Peyer's patch (tissue), 4 donors: Measurements from ENCODE around the gene ANAPC13. TPM values are rescaled to one million over a fixed set of nuclear protein-coding genes. Genes with fewer than 3 reads are reported as not detected.
A peak's percentile ranks its signal among the peaks of the same experiment; 100 is the strongest.

ENCODE experiments used
- DNase-seq, 3 donors: peaks; one replicate each; pipeline ENCODE4 v3.0.0-alpha.2; 2017 to 2019
- H3K27ac ChIP-seq, 4 donors: fragments of 200-600 bp; sonication (generic); one replicate each; pipeline ENCODE4 v1.5.1; 2016 to 2019
- H3K27me3 ChIP-seq, 2 donors: fragments of 200-600 bp; sonication (generic); one replicate each; pipeline ENCODE4 v1.5.1; 2019
- H3K36me3 ChIP-seq, 3 donors: fragments of 200-600 bp; sonication (generic); one replicate each; pipeline ENCODE4 v1.5.1; 2016 to 2019
- H3K4me1 ChIP-seq, 4 donors: fragments of 200-600 bp; sonication (generic); one replicate each; pipeline ENCODE4 v1.5.1; 2016 to 2019
- H3K4me3 ChIP-seq, 4 donors: fragments of 200-600 bp; sonication (generic); 1 replicate in 3 of 4; 2 replicates in 1 of 4; pipeline ENCODE4 v1.5.1; 2016 to 2019; ENCODE audit warnings: mild to moderate bottlenecking in 1 of 4
- H3K9me3 ChIP-seq, 4 donors: fragments of 200-600 bp; sonication (generic); one replicate each; pipeline ENCODE4 v1.5.1; 2016 to 2019; ENCODE audit warnings: mild to moderate bottlenecking in 1 of 4
- POLR2A ChIP-seq, 2 donors: fragments of 450-650 bp; IDR thresholded peaks; one replicate each; pipeline ENCODE4 v1.5.1; 2017; ENCODE audit warnings: antibody characterized with exemption in 2 of 2, mild to moderate bottlenecking in 2 of 2, moderate library complexity in 2 of 2
- total RNA-seq, 4 donors: library from RNA; depleted of rRNA; stranded (reverse); fragments of >200 nt; gene quantifications; one replicate each; pipeline ENCODE4 v1.1.0, GENCODE V29; 2016
- TF ChIP-seq, protein P1 (sequence below), 6 experiments: fragments of 450-650 bp in 4 of 6; fragments of 200-600 bp in 2 of 6; sonication (generic) in 1 of 6; IDR thresholded peaks; one replicate each; pipeline ENCODE4 v1.5.1; 2017 to 2019; ENCODE audit warnings: antibody characterized with exemption in 6 of 6, mild to moderate bottlenecking in 3 of 6, moderate library complexity in 1 of 6

ANAPC13 gene
- total RNA-seq, 4 donors from 2014 or later = 24.5 to 50.3 (median 39.9) TPM

DNA sequence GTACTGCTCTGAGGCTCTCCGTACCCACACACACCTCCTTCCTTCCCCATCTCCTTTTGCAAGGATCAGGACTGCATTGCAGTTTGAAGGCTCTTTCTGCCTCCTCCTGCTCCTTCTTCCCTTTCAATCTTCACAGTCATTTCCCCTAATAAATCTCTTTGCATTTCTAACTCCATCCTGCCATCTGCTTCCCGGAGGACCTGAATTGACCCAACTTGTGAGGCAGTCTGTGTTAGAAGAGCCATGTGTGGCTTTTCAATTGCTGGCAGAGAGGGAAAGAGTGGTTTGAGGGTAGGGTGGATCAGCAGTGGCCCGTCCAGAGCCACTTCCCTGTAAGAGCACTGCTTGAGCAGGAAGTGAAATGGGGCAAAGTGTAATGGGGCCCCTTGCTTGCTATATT lies 35.8 kb downstream of the ANAPC13 start:
- Histone ChIP-seq H3K27me3 (no peaks in the 10 kb centered on the region), H3K36me3 (no peaks in the 10 kb centered on the region), H3K9me3 (no peaks in the 10 kb centered on the region), H3K27ac (no peak overlapping the region), H3K4me3 (no peak overlapping the region), H3K4me1 (no peaks in the 10 kb centered on the region)
- DNase-seq = no peak
- TF ChIP-seq, protein P1, sequence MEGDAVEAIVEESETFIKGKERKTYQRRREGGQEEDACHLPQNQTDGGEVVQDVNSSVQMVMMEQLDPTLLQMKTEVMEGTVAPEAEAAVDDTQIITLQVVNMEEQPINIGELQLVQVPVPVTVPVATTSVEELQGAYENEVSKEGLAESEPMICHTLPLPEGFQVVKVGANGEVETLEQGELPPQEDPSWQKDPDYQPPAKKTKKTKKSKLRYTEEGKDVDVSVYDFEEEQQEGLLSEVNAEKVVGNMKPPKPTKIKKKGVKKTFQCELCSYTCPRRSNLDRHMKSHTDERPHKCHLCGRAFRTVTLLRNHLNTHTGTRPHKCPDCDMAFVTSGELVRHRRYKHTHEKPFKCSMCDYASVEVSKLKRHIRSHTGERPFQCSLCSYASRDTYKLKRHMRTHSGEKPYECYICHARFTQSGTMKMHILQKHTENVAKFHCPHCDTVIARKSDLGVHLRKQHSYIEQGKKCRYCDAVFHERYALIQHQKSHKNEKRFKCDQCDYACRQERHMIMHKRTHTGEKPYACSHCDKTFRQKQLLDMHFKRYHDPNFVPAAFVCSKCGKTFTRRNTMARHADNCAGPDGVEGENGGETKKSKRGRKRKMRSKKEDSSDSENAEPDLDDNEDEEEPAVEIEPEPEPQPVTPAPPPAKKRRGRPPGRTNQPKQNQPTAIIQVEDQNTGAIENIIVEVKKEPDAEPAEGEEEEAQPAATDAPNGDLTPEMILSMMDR (IDR thresholded peaks at IDR 0.05) = no peak
- TF ChIP-seq POLR2A (IDR thresholded peaks at IDR 0.05) = no peak

DNA sequence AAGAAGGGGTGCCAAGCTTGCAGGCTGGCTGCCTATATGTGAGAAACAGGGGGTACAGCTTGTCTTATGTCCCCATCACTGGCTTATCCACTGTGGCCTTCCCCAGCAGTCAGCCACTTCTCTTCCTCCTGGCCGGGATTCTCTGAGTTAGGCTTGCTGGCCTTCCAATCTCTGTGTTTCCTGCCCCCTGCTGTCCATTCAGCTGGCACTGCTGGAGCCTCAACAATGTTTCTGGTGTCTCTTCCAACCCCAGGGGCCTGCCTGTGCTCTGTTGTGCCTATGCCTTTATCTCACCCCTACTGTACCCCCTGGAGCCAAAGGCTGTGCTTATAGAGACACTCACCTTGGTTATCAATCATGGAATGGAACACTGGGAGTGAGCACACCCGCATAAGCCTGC lies 36.5 kb downstream of the ANAPC13 start:
- DNase-seq = no peak

DNA sequence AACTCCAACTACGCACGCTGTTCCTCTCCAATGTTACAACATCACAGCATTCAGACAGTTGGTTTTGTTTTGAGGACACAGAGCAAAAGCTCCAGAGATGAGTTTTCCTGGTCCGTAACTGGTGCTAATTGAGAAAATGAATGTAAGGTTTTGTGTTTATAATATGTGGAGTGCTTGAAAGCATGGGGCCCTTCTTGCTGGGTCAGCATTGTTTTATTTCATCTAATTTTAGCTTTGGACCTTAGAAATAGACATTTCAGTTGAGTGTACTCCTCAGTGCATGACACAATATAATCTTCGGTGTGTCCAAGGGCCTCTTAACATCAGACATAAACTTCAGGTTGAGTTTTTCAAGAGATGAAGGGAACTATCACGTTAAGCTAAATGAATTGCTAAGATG lies 37.1 kb downstream of the ANAPC13 start:
- TF ChIP-seq, protein P1 (IDR thresholded peaks at IDR 0.05) = no peak
- TF ChIP-seq POLR2A (IDR thresholded peaks at IDR 0.05) = no peak
- no peak for DNase-seq
- H3K27me3 ChIP-seq = no peaks in the 10 kb centered on the region
- no peaks in the 10 kb centered on the region for H3K4me1 ChIP-seq
- H3K27ac ChIP-seq = no peak overlapping the region
- no peaks in the 10 kb centered on the region for H3K36me3 ChIP-seq
- H3K4me3 ChIP-seq = no peak overlapping the region
- no peaks in the 10 kb centered on the region for H3K9me3 ChIP-seq

More for the DNA sequence above, 36.5 kb downstream of the ANAPC13 start:
- H3K27ac ChIP-seq = no peak overlapping the region
- no peaks in the 10 kb centered on the region for H3K27me3 ChIP-seq
- no peaks in the 10 kb centered on the region for H3K36me3 ChIP-seq
- H3K9me3 ChIP-seq = no peaks in the 10 kb centered on the region
- H3K4me3 ChIP-seq = no peak overlapping the region
- no peaks in the 10 kb centered on the region for H3K4me1 ChIP-seq
- TF ChIP-seq, protein P1 (IDR thresholded peaks at IDR 0.05) = peak in 4 of 6 experiments; percentile 9 to 40 (median 28)
- TF ChIP-seq POLR2A (IDR thresholded peaks at IDR 0.05) = no peak

DNA sequence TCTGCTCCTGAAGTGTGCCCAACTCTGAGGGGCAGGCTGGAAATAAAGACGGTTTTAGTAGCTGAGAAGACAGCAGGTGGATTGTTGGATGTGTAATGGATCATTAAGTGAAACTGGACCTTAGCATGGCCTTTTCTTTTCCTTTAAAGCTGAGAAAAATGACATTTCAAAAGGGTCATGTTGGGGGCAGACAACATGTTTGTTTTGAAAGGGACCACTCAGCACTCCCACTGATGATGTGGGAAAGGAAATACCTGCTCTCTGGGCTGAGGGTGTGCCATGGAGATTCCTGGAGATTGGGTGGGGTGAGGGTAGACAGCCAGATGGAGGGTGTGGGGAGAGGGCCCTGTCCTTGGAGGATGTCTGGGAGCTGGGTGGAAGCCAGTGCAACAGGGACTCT lies 38.4 kb downstream of the ANAPC13 start:
- Histone ChIP-seq H3K9me3 (no peaks in the 10 kb centered on the region), H3K4me1 (no peaks in the 10 kb centered on the region), H3K4me3 (no peak overlapping the region), H3K27ac (no peak overlapping the region), H3K27me3 (no peaks in the 10 kb centered on the region), H3K36me3 (no peaks in the 10 kb centered on the region)
- DNase-seq = no peak
- TF ChIP-seq, protein P1 (IDR thresholded peaks at IDR 0.05) = no peak
- no peak for TF ChIP-seq POLR2A (IDR thresholded peaks at IDR 0.05)

DNA sequence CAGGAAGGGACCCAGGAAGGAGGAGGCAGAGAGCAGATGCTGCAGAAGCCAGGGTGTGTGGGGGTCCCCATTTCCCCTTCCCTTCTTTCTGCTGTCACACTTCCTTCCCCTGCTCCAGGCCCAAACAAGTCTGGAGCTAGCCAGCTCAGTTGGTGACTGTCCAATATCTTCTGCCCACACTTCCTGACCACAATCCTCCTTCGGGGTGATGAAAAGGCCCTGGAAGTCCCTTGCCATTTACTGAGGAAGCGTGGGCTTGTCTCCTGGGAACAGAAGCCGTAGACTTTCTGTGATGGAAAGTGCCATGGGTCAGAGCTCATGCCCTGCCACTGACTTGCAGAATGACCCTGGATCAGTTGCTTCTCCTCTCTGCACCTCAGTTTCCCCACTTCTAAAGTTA lies 39.0 kb downstream of the ANAPC13 start:
- no peak for TF ChIP-seq POLR2A (IDR thresholded peaks at IDR 0.05)
- TF ChIP-seq, protein P1 (IDR thresholded peaks at IDR 0.05) = no peak
- H3K27ac ChIP-seq = peak overlapping the region in 1 of 4 donors; percentile 2

DNA sequence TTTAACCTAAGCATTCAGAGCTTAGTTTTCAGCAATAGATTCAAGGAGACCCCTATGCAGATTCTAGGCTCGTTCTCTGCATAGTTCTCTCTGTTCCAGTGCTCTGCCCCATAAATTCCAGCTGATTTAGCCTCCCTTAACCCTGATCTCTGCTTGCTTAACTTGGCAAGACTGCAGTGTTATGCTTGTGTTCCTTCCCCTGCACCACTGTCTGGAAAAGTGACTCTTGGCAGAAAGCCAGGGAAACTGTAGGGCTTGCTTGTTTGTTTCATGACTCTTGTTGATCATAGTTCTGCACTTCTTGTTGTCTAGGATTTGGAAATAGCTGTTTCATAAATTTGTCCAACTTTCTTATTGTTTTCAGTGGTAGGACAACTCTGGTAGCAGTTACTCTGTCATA lies 40.1 kb downstream of the ANAPC13 start:
- DNase-seq = no peak
- H3K9me3 ChIP-seq = no peaks in the 10 kb centered on the region
- no peak overlapping the region for H3K4me3 ChIP-seq
- TF ChIP-seq, protein P1 (IDR thresholded peaks at IDR 0.05) = no peak
- no peak for TF ChIP-seq POLR2A (IDR thresholded peaks at IDR 0.05)
- H3K27ac ChIP-seq = no peak overlapping the region
- H3K36me3 ChIP-seq = no peaks in the 10 kb centered on the region
- H3K4me1 ChIP-seq = no peaks in the 10 kb centered on the region
- H3K27me3 ChIP-seq = no peaks in the 10 kb centered on the region

More for the DNA sequence above, 39.0 kb downstream of the ANAPC13 start:
- H3K4me1 ChIP-seq = no peaks in the 10 kb centered on the region
- no peaks in the 10 kb centered on the region for H3K9me3 ChIP-seq
- DNase-seq = no peak
- H3K4me3 ChIP-seq = no peak overlapping the region
- no peaks in the 10 kb centered on the region for H3K36me3 ChIP-seq
- H3K27me3 ChIP-seq = no peaks in the 10 kb centered on the region
